ENCODE data around the gene ELMO2.

Gene ELMO2

DNA sequence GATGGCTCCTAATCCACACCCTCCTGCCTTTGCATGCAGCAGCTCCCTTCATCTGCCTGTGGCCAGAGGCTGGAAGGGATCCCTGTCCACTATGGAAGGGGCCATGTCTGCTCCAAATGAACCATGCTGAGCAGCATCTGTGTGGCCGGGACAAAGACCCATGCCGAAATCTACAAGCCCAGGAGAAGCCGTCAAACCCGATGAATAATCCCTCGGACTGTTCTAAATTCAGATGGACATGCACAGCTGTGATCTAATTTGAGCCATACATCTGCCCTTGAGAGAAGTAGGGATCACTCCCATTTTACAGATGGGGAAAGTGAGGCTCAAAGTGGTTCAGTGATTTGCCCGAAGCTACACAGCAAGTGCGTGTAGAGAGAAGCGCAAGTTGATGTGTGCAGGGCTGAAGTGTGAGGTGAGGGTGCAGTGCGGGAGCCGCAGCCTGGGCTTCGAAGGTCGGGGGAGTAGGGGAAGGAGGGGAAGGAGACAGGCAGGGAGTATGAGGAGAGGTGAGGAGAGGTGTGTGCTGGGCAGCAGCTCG, 75.5 kb downstream of the ELMO2 start:
- DNase-seq: no peak

DNA sequence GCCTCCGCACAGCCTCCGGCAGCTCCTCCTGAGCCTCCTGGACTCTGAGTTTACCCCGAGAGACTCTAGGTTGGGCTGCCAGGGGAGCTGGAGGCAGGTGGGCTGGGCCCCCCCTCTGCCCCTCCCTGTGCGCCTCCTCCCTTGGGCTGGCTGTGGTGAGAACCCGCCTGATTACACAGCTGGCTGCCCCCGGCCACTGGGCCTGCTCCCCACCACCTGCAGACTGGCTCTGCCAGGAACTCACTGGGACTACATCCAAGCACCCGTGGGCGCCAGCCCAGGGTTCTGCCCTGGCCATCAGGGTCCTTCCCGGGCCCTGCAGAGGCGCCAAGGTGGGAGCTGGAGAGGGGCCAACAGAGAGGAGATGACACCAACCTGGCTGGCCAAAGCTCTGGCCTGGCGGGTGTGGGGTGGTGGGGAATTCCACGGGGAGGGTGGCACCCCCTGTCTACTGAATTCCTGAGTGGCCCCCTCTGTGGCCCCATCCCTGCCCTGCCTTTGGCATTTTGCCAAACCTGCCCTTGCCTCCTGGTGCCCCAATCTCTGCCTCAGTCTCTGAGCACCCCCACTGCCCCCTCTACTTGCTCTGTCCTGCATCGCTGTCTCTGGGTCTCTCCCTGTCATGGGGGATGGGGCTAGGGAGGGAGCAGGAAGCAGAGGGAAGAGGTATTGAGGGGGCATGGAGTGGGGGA, 76.2 kb downstream of the ELMO2 start:
- no peak for DNase-seq

DNA sequence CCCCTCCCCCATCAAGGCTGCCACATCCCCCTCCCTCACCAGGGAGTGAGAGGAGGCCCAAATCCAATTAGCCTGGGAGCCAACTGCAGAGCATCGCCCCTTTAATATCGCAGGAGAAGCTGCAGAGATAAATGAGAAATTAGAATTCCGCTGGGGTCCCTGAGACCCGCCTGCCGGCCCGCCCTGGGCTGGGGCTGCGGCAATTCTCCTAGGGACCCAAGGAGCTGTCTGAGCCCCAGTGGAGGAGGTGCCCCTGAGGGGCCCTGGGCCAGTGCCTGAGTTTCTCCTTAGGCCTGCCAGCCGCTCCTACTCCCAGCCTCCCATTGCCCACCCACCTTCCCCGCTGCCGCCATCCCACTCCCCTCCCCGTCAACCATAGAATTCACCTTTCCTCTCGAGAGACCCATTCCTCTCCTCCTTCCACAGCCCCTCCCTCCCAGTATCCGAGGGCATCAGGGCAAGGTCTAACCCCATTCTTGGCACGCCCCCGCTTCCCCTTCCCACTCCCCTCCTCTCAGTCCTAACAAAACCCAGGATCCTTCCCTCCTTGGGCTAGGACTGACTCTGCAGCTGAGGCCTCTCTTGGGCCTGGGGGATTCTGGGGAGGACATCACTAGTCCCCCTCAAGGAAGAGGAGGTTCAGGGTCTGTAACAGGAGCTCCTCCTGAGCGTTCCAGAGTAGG, 78.1 kb downstream of the ELMO2 start:
- DNase-seq: no peak

DNA sequence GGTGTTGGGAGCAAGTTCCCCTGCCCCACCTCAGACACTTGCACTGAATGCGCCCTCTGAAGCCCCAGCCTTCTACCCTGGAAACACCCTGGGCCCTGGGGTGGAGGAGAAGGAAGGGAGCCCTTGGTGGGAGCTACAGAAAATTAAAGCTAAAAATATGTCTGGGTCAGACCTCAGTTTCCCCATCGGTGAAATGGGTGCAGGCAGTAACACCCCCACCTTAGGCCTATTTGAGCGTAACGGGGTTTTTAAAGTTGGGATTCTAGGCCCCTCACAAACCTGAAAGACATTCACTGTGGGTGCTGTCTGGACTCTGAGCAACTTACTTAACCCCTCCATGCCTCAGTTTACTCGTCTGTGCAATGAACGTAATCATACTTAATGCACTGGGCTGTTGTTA, 78.9 kb downstream of the ELMO2 start:
- no peak for DNase-seq

DNA sequence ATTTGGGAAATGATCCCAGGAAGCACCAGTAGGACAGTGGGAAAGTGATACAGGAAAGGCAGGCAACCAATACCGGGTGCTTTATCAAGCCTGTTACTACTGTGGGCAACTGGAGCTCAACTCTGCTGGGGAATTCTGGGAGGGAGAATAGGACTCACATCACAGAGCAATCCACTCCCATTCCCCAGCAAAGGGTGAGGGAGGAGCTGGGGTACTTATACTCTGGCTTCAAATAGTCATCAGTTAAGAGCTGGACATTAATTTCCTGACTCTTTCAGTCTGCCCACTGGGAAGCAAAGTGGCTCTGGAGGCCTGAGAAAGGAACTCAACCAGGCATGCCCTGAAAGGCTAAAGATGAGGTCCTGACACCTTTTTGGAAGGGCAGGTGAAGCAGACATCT, 80.6 kb downstream of the ELMO2 start:
- DNase-seq: peak; percentile 39

DNA sequence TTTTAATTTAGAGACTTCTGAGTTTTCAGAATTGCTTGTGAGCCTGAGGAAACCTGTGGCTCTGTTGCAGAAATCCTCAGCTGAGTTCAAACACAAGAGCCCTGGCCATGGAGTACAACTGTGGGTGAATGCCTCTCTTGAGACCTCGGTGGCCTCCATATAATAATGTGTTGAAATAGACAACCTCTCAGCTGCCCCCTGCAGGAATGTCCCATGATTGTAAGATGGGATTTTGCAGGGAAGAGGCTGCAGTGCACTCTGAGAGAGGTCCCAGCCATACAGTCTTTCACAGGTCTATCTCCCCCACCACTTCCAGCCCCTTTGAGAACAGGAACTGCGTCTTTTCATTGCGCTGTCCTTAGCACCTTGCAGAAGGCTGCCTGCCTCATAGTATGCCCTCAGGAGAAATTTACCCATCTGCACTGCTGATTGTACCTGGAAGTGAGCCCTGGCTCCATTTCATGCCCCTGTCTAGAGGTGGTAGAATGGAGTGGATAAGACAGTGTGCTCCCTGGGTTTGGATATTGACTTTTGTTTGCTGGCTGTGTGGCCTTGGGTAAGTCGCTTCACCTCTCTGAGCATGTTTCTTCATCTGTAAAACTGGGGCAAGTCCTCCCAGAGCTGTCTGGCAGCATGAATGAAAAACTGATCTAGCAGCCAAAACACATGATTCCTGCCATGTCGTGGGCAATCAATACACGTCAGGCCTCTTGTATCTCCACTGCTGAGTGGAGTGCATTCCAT, 81.3 kb downstream of the ELMO2 start:
- DNase-seq: no peak

DNA sequence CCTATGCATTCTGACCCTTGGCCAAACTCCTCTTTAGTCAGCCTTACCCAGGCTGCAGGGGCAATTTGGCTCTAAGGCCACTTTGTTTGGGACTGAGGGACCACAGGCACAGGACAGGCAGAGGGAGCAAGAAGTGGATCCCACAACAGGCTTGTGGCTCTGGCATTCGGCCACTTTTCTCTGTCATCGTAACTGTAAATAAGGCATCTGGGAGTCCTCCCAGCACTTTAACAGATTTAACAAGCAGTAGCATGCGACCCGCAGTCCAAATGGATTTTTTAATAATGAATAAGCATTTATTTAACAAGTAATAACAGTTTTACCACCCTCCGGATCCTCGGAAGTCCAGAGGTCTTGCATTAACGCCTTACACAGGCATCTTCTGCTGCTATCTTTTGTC, 82.0 kb downstream of the ELMO2 start:
- no peak for DNase-seq

DNA sequence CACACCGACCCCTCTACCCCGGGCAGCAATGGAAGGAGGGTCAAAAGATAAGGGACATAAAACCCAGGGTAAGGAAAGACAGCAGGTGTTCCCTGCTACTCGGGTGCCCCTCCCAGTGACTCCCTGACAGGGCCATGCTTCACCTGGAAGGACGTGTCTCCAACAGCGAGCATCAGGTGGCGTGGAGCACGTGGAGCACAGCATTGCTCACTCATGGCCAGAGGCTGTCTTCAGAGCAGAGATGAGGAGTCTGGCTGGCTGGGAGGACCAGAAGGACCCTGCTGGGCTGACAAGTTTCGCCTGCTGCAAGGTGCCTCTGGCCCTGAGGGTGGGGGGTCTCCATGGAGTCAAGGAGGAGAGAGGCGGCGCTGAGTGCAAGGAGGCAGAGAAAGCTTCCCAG, 82.9 kb downstream of the ELMO2 start:
- no peak for DNase-seq

DNA sequence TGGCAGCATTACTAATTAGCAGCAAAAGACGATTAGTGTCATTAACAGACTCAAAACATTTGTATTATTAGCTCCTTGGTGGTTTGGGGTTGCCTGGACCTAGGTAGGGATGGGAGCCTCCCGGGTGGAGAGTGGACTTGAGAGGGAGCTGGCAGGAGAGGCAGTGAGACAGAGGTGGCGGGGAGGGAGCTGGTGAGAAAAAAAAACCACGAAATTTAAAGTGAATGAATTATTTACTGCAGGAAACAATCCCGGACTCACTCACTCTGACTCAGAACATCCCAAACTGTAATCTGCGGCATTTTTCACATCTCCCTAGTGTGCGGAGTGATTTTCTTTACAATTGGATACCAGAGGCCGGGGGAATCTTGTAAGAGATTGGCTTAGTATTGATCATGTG, 83.8 kb downstream of the ELMO2 start:
- no peak for DNase-seq

DNA sequence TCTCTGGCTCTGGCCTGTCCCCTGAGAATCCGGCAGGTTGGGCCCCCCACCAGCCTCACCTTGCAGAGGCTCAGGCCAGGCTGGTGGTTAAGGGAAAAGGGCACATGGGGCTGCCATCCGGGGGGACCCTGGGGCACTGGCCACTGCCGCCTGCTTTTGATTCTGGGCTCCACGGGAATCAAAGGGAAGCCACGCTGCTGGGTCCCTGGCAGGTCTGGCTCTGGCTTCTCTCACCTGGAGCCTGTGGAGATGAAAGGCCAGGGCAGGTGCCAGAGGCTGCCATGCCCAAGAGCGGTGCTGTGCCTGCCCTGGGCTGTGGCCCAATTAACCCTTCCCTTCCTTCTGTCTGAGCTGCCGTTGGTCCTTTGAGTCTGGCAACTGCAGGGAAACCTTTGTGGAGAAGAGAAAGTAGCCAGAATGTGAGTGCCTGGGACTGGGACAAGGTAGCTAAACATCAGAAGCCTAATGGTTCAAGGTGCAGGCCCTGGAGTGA, 88.7 kb downstream of the ELMO2 start:
- no peak for DNase-seq

DNA sequence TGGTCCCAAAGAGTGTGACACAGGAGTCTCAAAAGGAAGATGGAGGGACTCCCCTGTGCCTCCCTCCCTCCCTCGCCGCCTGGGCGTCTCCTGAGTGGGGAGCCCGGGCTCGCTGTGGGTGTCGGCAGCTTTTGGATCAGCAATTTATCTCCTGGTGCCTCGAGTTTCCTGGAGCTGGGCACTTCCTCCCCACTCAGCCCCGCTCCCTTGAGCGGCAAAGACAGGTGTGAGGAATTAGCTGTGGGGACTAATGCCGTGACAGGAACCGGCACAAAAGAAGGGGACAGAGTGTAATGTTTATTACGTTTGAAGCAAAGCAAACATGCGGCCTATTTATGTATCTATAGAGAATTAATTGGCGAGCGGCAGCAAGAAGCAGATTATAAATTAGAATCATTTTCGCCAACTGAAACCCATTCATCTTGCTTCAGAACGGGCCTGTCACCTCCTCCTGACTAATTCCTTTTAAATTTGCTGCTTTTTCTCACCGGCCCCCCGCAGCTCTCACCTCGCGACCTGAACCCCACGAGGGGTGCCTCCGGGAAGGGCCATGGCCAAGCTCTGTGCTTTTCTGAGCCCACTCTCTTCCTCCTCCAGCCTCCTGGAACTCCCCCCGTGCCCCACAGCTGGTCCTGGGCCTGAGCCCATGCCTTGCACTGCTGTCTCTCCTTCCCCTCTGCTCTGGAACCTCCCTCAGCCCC, 89.3 kb downstream of the ELMO2 start:
- DNase-seq: no peak
